Activated CD8-positive, alpha-beta memory T cell treated with anti-CD3 and anti-CD28 coated beads, Interleukin-2, amount 50 U/mL, for 24 hours (primary cell): ENCODE measurements around the gene USP27X.
A peak's percentile ranks its signal among the peaks of the same experiment; 100 is the strongest.

Source experiments
- DNase-seq: peaks from one replicate; pipeline ENCODE4 v3.0.0-alpha.2; 2020; ENCODE audit errors: extremely low read depth

USP27X gene

GRCh38 chrX:49878834-49879655, at the start of gene USP27X:
TSS of gene USP27X (plus strand) at chrX:49879484. CDS start at chrX:49880308, 824 bp downstream.
- DNase-seq: peak; percentile 23

GRCh38 chrX:49838374-49838773, 40.9 kb upstream of the USP27X start:
- DNase-seq: no peak

GRCh38 chrX:49840679-49841078, 38.6 kb upstream of the USP27X start:
- DNase-seq: peak; percentile 1

- no peak for DNase-seq
Measured at GRCh38 chrX:49842621-49843020, 36.7 kb upstream of the USP27X start.

- DNase-seq: no peak
Measured at GRCh38 chrX:49844611-49845010, 34.7 kb upstream of the USP27X start.

- no peak for DNase-seq
Measured at GRCh38 chrX:49845701-49846403, 33.4 kb upstream of the USP27X start.

GRCh38 chrX:49846522-49846921, 32.8 kb upstream of the USP27X start:
- DNase-seq: no peak

GRCh38 chrX:49848275-49848674, 31.0 kb upstream of the USP27X start:
- DNase-seq: no peak

GRCh38 chrX:49850028-49850427, 29.3 kb upstream of the USP27X start:
- DNase-seq: no peak

GRCh38 chrX:49853661-49854060, 25.6 kb upstream of the USP27X start:
- no peak for DNase-seq

GRCh38 chrX:49856819-49857218, 22.5 kb upstream of the USP27X start:
- no peak for DNase-seq

- no peak for DNase-seq
Measured at GRCh38 chrX:49858341-49858740, 20.9 kb upstream of the USP27X start.

- DNase-seq: no peak
Measured at GRCh38 chrX:49859491-49859890, 19.8 kb upstream of the USP27X start.

- no peak for DNase-seq
Measured at GRCh38 chrX:49860867-49861535, 18.3 kb upstream of the USP27X start.

GRCh38 chrX:49862093-49862492, 17.2 kb upstream of the USP27X start:
- DNase-seq: no peak

GRCh38 chrX:49868739-49869138, 10.5 kb upstream of the USP27X start:
- no peak for DNase-seq

- no peak for DNase-seq
Measured at GRCh38 chrX:49876750-49877149, 2.5 kb upstream of the USP27X start.

- no peak for DNase-seq
Measured at GRCh38 chrX:49877397-49878101, 1.7 kb upstream of the USP27X start.

- no peak for DNase-seq
Measured at GRCh38 chrX:49878128-49878833, 1.0 kb upstream of the USP27X start.

- no peak for DNase-seq
Measured at GRCh38 chrX:49879656-49880277, 483 bp downstream of the USP27X start.

- DNase-seq: no peak
Measured at GRCh38 chrX:49880668-49881067, 1.4 kb downstream of the USP27X start.
